HG03457 (cell line): ENCODE data around the gene DOCK7.

Experiments used
- ATAC-seq: cut with Tn5 transposase; IDR thresholded peaks from one replicate; pipeline ENCODE4 v1.9.1; 2021; ENCODE audit warnings: moderate number of reproducible peaks; ENCODE audit not compliant: unreplicated experiment

The DOCK7 gene

GRCh38 chr1:62467092-62467491 is 221.1 kb downstream of the DOCK7 start:
- ATAC-seq: no peak

- ATAC-seq: no peak
Measured at GRCh38 chr1:62462370-62462769, 225.8 kb downstream of the DOCK7 start.

- ATAC-seq: no peak
Measured at GRCh38 chr1:62457955-62458354, 230.2 kb downstream of the DOCK7 start.

- no peak for ATAC-seq
Measured at GRCh38 chr1:62452951-62453350, 235.2 kb downstream of the DOCK7 start.

GRCh38 chr1:62450301-62450700 is 237.9 kb downstream of the DOCK7 start:
- ATAC-seq: no peak

- no peak for ATAC-seq
Measured at GRCh38 chr1:62448221-62448933, 239.8 kb downstream of the DOCK7 start.

GRCh38 chr1:62444701-62445100 is 243.5 kb downstream of the DOCK7 start:
- ATAC-seq: no peak

- peak; percentile 28 for ATAC-seq
Measured at GRCh38 chr1:62439652-62440371, 248.4 kb downstream of the DOCK7 start.

GRCh38 chr1:62438163-62438562 is 250.0 kb downstream of the DOCK7 start:
- ATAC-seq: no peak

- ATAC-seq: peak; percentile 1
Measured at GRCh38 chr1:62437273-62437940, 250.8 kb downstream of the DOCK7 start.

- ATAC-seq: peak; percentile 67
Measured at GRCh38 chr1:62436466-62437272, 251.5 kb downstream of the DOCK7 start, which contains the start of gene USP1. Gene USP1 (plus strand): TSS chr1:62437049. CDS start chr1:62439868, 2,819 bp downstream.

- peak; percentile 60 for ATAC-seq
Measured at GRCh38 chr1:62436039-62436465, 252.1 kb downstream of the DOCK7 start.

GRCh38 chr1:62435231-62436038 is 252.8 kb downstream of the DOCK7 start:
- ATAC-seq: no peak

GRCh38 chr1:62434618-62435001 is 253.6 kb downstream of the DOCK7 start:
- no peak for ATAC-seq

- no peak for ATAC-seq
Measured at GRCh38 chr1:62433861-62434617, 254.1 kb downstream of the DOCK7 start.

- ATAC-seq: no peak
Measured at GRCh38 chr1:62429581-62429980, 258.6 kb downstream of the DOCK7 start.

- ATAC-seq: no peak
Measured at GRCh38 chr1:62428351-62428750, 259.8 kb downstream of the DOCK7 start.

GRCh38 chr1:62426794-62427193 is 261.4 kb downstream of the DOCK7 start:
- ATAC-seq: no peak

- ATAC-seq: no peak
Measured at GRCh38 chr1:62426237-62426636, 261.9 kb downstream of the DOCK7 start.
